Neutrophil (primary cell): ENCODE measurements around the gene EPPIN.

ENCODE experiments used
- H3K27ac ChIP-seq: fragments of 200-600 bp; sonication (generic); 2 replicates; pipeline ENCODE4 v1.5.1; 2016; ENCODE audit warnings: mild to moderate bottlenecking, moderate library complexity
- H3K27me3 ChIP-seq: fragments of 200-600 bp; sonication (generic); 2 replicates; pipeline ENCODE4 v1.6.0; 2016; ENCODE audit warnings: mild to moderate bottlenecking
- H3K36me3 ChIP-seq: fragments of 200-600 bp; sonication (generic); 2 replicates; pipeline ENCODE4 v1.5.1; 2017
- H3K4me1 ChIP-seq, 2 experiments: fragments of 200-600 bp in 1 of 2; sonication (generic) in 1 of 2; 1 replicate in 1 of 2; 2 replicates in 1 of 2; pipeline versions ENCODE4 v1.5.1 to v1.6.1; 2013 to 2016; ENCODE audit warnings: low read depth in 1 of 2, low read length in 1 of 2, mild to moderate bottlenecking in 1 of 2, moderate library complexity in 1 of 2; ENCODE audit not compliant: control insufficient read depth in 1 of 2, insufficient read depth in 1 of 2
- H3K4me3 ChIP-seq, 2 experiments: fragments of 200-600 bp in 1 of 2; sonication (generic) in 1 of 2; 1 replicate in 1 of 2; 2 replicates in 1 of 2; pipeline ENCODE4 v1.5.1; 2013 to 2016; ENCODE audit warnings: low read depth in 1 of 2, low read length in 1 of 2, mild to moderate bottlenecking in 1 of 2, moderate library complexity in 1 of 2
- H3K9me3 ChIP-seq: fragments of 200-600 bp; sonication (generic); 2 replicates; pipeline ENCODE4 v1.5.1; 2016
- CTCF ChIP-seq: fragments of 200-600 bp; sonication (generic); IDR thresholded peaks from 2 replicates; pipeline ENCODE4 v1.5.1; 2016; ENCODE audit warnings: antibody characterized with exemption

Gene EPPIN

GRCh38 chr20:45495501-45495941, 51.7 kb downstream of the EPPIN start:
- Histone ChIP-seq H3K27me3 (peaks cover 8% of the 10 kb centered on the region), H3K9me3 (no peaks in the 10 kb centered on the region), H3K27ac (peak overlapping the region; percentile 59), H3K36me3 (no peaks in the 10 kb centered on the region), H3K4me3 (no peak overlapping the region), H3K4me1 (peaks cover 18 to 27% of the 10 kb centered on the region in 2 experiments)
- no peak for TF ChIP-seq CTCF
